ENCODE data around the gene ATAD5. TPM values are rescaled to one million over a fixed set of nuclear protein-coding genes. Genes with fewer than 3 reads are reported as not detected.
A peak's percentile ranks its signal among the peaks of the same experiment; 100 is the strongest.

The ATAD5 gene
- total RNA-seq, 1 donor from 2014 or later: 36.2 TPM

DNA sequence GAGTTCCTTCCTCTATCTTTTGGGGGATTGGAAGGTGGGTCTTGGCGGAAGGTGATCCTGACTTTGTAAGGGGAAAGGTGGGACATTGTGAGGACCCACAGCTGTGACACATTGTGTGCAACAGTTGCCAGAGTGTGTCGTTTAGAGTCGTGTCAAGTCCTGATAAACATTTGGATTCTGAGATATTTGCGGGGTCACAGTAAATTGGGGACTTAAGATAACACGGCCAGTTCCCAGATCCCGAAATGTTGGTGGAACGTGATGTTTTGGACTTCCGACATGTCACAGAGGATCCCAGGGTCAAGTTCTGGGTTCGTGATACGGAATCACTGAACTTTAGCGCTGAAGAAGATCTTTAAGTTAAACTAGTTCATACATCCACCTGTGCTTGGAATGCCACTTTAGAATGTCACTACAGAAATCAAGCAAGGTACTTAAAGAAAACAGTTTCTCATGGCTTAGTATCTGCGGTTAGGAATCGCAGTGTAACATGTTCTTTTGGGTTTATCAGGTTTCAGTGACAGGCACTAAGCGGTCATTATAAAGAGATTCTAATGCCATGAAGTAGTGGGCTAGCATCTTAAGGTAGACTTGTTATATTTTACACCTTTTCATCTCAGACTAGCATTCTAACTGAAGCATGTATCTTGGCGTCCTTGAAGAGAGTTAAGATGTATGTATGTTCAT, 815 bp downstream of the ATAD5 start:
- peak overlapping the region; percentile 91 for H3K27ac Mint-ChIP-seq
- peak overlapping the region; percentile 81 for H3K4me3 ChIP-seq
- no peaks in the 10 kb centered on the region for H3K9me3 Mint-ChIP-seq
- peaks cover 16% of the 10 kb centered on the region for H3K36me3 Mint-ChIP-seq
- peak overlapping the region; percentile 98 for H3K4me3 Mint-ChIP-seq
- TF ChIP-seq EZH2phosphoT487 (IDR thresholded peaks at IDR 0.05) (no peak), CTCF (IDR thresholded peaks at IDR 0.05) (no peak), EZH2 (IDR thresholded peaks at IDR 0.05) (no peak)
- peak overlapping the region; percentile 90 for H3K27ac ChIP-seq
- peaks cover 16% of the 10 kb centered on the region for H3K4me1 ChIP-seq
- DNase-seq (ENCODE audit: low spot score): peak; percentile 2
- no peaks in the 10 kb centered on the region for H3K9me3 ChIP-seq (ENCODE audit: low read depth)
- peaks cover 45% of the 10 kb centered on the region for H3K79me2 ChIP-seq (ENCODE audit: low read depth)
- peaks cover 17% of the 10 kb centered on the region for H3K36me3 ChIP-seq
- H4K20me1 ChIP-seq (ENCODE audit: low read depth): peaks cover 21% of the 10 kb centered on the region
- H3K9ac ChIP-seq: peak overlapping the region; percentile 87
- H3K4me1 Mint-ChIP-seq: peaks cover 26% of the 10 kb centered on the region
- peak overlapping the region; percentile 99 for H3K4me2 ChIP-seq
- H2AFZ ChIP-seq (replicated peaks): peak overlapping the region; percentile 92
- H3K27me3 Mint-ChIP-seq (ENCODE audit: insufficient read depth, low read depth): peaks cover 2% of the 10 kb centered on the region
- no peaks in the 10 kb centered on the region for H3K27me3 ChIP-seq
- peaks cover 25% of the 10 kb centered on the region for H3F3A ChIP-seq (ENCODE audit: low read depth)

GRCh38 chr17:30838202-30838807, 6.5 kb downstream of the ATAD5 start:
- Histone ChIP-seq H3K4me3 (no peak overlapping the region), H3K79me2 (ENCODE audit: low read depth) (peaks cover 30% of the 10 kb centered on the region), H3K4me2 (no peak overlapping the region), H2AFZ (replicated peaks) (no peak overlapping the region), H3K9me3 (ENCODE audit: low read depth) (no peaks in the 10 kb centered on the region), H3K27ac (no peak overlapping the region), H3F3A (ENCODE audit: low read depth) (no peaks in the 10 kb centered on the region), H4K20me1 (ENCODE audit: low read depth) (peaks cover 9% of the 10 kb centered on the region), H3K27me3 (no peaks in the 10 kb centered on the region), H3K4me1 (peaks cover 2% of the 10 kb centered on the region), H3K9ac (no peak overlapping the region), H3K36me3 (peaks cover 17% of the 10 kb centered on the region)
- H3K27me3 Mint-ChIP-seq (ENCODE audit: insufficient read depth, low read depth): no peaks in the 10 kb centered on the region
- peaks cover under 1% of the 10 kb centered on the region for H3K4me1 Mint-ChIP-seq
- H3K36me3 Mint-ChIP-seq: peaks cover 34% of the 10 kb centered on the region
- TF ChIP-seq EZH2 (IDR thresholded peaks at IDR 0.05) (no peak), EZH2phosphoT487 (IDR thresholded peaks at IDR 0.05) (no peak), CTCF (IDR thresholded peaks at IDR 0.05) (no peak)
- H3K27ac Mint-ChIP-seq: no peak overlapping the region
- DNase-seq (ENCODE audit: low spot score): no peak
- no peaks in the 10 kb centered on the region for H3K9me3 Mint-ChIP-seq
- no peak overlapping the region for H3K4me3 Mint-ChIP-seq

DNA sequence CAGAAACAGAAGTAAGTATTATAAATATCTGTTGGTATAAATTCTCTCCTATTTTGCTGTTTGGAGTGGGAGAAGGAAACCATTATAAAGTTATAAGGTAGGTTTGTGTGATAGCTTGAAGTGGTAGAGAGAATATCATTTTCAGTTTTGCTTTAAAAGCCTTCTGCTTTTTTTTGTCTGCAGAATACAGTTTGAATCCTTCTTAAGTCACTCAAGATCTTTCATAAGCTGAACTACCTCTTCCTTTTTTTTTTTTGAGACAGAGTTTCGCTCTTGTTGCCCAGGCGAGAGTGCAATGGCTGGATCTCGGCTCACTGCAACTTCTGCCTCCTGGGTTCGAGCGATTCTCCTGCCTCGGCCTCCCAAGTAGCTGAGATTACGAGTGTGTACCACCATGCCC, 9.0 kb downstream of the ATAD5 start:
- no peaks in the 10 kb centered on the region for H3K9me3 Mint-ChIP-seq
- no peaks in the 10 kb centered on the region for H3K4me1 Mint-ChIP-seq

More for the DNA sequence above, 9.0 kb downstream of the ATAD5 start:
- Histone ChIP-seq H3K4me1 (no peaks in the 10 kb centered on the region), H3K79me2 (ENCODE audit: low read depth) (peaks cover 6% of the 10 kb centered on the region), H4K20me1 (ENCODE audit: low read depth) (no peaks in the 10 kb centered on the region), H3K9ac (no peak overlapping the region), H3K9me3 (ENCODE audit: low read depth) (no peaks in the 10 kb centered on the region), H2AFZ (replicated peaks) (no peak overlapping the region), H3F3A (ENCODE audit: low read depth) (no peaks in the 10 kb centered on the region), H3K4me2 (no peak overlapping the region), H3K27ac (no peak overlapping the region), H3K27me3 (no peaks in the 10 kb centered on the region), H3K4me3 (no peak overlapping the region), H3K36me3 (peaks cover 7% of the 10 kb centered on the region)
- no peak for DNase-seq (ENCODE audit: low spot score)
- no peaks in the 10 kb centered on the region for H3K27me3 Mint-ChIP-seq (ENCODE audit: insufficient read depth, low read depth)
- peaks cover 28% of the 10 kb centered on the region for H3K36me3 Mint-ChIP-seq
- no peak overlapping the region for H3K27ac Mint-ChIP-seq
- H3K4me3 Mint-ChIP-seq: no peak overlapping the region
- no peak for TF ChIP-seq EZH2 (IDR thresholded peaks at IDR 0.05)
- TF ChIP-seq EZH2phosphoT487 (IDR thresholded peaks at IDR 0.05): no peak
- no peak for TF ChIP-seq CTCF (IDR thresholded peaks at IDR 0.05)
